NCI-H748 (cell line): Measurements from ENCODE around the gene DDR1.
A peak's percentile ranks its signal among the peaks of the same experiment; 100 is the strongest.

ENCODE experiments used
- DNase-seq: peaks from one replicate; lab custom pipeline; 2025; ENCODE audit not compliant: unreplicated experiment; lab: John Stamatoyannopoulos, UW

The DDR1 gene

GRCh38 chr6:30883685-30884520 is at the start of gene DDR1:
TSS of gene DDR1 (plus strand) at chr6:30884519. CDS start at chr6:30888730, 4,211 bp downstream.
- peak; percentile 78 for DNase-seq

GRCh38 chr6:30834646-30835045 is 49.7 kb upstream of the DDR1 start:
- no peak for DNase-seq

- DNase-seq, result no peak
Observed at GRCh38 chr6:30835576-30835975, 48.7 kb upstream of the DDR1 start.

GRCh38 chr6:30836431-30836866 is 47.9 kb upstream of the DDR1 start:
- DNase-seq, result no peak

- DNase-seq, result no peak
Observed at GRCh38 chr6:30836957-30837356, 47.4 kb upstream of the DDR1 start.

- DNase-seq, result no peak
Observed at GRCh38 chr6:30837432-30837831, 46.9 kb upstream of the DDR1 start.

- DNase-seq, result peak; percentile 24
Observed at GRCh38 chr6:30837870-30838269, 46.4 kb upstream of the DDR1 start.

- DNase-seq, result no peak
Observed at GRCh38 chr6:30839671-30840070, 44.6 kb upstream of the DDR1 start.

GRCh38 chr6:30840084-30840934 is 44.0 kb upstream of the DDR1 start:
- no peak for DNase-seq

- no peak for DNase-seq
Observed at GRCh38 chr6:30840935-30841643, 43.2 kb upstream of the DDR1 start.

GRCh38 chr6:30841644-30842504 is 42.4 kb upstream of the DDR1 start:
- DNase-seq, result no peak

- no peak for DNase-seq
Observed at GRCh38 chr6:30842754-30843610, 41.3 kb upstream of the DDR1 start.

GRCh38 chr6:30843611-30843998 is 40.7 kb upstream of the DDR1 start:
- DNase-seq, result no peak

- no peak for DNase-seq
Observed at GRCh38 chr6:30844118-30844535, 40.2 kb upstream of the DDR1 start.

- peak; percentile 24 for DNase-seq
Observed at GRCh38 chr6:30845183-30845582, 39.1 kb upstream of the DDR1 start.

GRCh38 chr6:30847421-30847970 is 36.8 kb upstream of the DDR1 start:
- DNase-seq, result no peak

GRCh38 chr6:30847971-30848436 is 36.3 kb upstream of the DDR1 start:
- no peak for DNase-seq

- no peak for DNase-seq
Observed at GRCh38 chr6:30849903-30850651, 34.2 kb upstream of the DDR1 start.
